Retinal pigment epithelial cell (primary cell): Measurements from ENCODE around the gene CYP17A1.
"Not testable (repeated sequence)": the region's sequence is repeated elsewhere in the genome, so short reads cannot be mapped to it uniquely, and the experiment has no call there.

ENCODE experiments used
- DNase-seq: peaks from one replicate; pipeline ENCODE4 v3.0.0-alpha.2; 2010; ENCODE audit warnings: low read depth
- H3K4me3 ChIP-seq: 2 replicates; pipeline ENCODE4 v1.5.1; 2011; ENCODE audit warnings: mild to moderate bottlenecking, low read length, control low read depth, moderate library complexity
- TF ChIP-seq, protein P1 (sequence below): conservative IDR thresholded peaks from 2 replicates; pipeline ENCODE4 v1.5.1; 2011; ENCODE audit warnings: low read depth, low read length, control low read depth, inconsistent platforms

Gene CYP17A1

DNA sequence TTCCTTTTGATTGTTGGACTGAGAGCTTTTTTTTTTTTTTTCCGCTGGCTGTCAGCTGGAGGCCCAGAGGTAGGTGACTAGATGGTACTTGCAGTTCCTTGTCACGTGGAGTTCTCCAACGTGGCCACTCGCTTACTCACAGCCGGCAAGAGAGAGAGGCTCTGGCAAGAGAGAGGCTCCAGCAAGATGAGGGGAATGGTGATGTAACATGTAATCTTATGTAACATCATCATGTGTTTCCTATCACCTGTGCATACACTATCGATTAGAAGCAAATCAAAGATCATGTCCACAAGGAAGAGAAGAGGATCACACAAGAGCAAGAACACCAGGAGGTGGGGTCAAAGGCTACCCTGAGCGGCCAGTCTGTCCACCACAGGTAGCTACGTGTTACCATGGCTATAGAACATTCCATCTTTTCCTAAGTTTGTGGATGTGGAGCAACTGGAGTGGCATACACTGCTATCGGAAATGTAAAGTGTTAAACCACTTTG is 12.9 kb upstream of the CYP17A1 start:
- DNase-seq: no peak
- H3K4me3 ChIP-seq: no peak overlapping the region
- TF ChIP-seq, protein P1, sequence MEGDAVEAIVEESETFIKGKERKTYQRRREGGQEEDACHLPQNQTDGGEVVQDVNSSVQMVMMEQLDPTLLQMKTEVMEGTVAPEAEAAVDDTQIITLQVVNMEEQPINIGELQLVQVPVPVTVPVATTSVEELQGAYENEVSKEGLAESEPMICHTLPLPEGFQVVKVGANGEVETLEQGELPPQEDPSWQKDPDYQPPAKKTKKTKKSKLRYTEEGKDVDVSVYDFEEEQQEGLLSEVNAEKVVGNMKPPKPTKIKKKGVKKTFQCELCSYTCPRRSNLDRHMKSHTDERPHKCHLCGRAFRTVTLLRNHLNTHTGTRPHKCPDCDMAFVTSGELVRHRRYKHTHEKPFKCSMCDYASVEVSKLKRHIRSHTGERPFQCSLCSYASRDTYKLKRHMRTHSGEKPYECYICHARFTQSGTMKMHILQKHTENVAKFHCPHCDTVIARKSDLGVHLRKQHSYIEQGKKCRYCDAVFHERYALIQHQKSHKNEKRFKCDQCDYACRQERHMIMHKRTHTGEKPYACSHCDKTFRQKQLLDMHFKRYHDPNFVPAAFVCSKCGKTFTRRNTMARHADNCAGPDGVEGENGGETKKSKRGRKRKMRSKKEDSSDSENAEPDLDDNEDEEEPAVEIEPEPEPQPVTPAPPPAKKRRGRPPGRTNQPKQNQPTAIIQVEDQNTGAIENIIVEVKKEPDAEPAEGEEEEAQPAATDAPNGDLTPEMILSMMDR: no peak

DNA sequence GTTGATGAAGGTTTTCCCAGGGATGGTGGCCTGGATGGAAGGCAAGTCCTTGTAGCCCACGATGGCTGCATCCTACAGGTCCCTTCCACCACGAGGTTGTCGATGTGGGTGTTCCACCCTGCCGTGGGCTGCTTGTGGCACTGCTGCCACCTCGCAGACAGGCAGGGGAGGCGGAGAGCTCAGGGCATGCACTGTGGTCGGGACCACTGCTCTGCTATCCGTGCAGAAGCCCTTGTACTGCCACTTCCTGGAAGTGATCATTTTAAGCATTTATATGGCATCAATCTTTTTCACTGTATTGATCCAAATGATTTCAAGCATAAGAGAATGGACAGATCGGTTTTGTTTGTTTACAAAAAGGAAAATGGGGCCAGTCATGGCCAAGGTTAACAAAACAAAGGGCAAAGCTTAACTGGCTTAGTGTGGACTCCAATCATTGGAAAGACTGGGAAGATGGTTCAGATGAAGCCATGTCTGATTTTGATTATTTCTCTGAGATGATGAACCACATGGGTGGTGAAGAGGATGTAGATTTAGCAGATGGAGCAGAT is 8.2 kb upstream of the CYP17A1 start:
- no peak overlapping the region for H3K4me3 ChIP-seq
- no peak for DNase-seq
- TF ChIP-seq, protein P1: no peak

DNA sequence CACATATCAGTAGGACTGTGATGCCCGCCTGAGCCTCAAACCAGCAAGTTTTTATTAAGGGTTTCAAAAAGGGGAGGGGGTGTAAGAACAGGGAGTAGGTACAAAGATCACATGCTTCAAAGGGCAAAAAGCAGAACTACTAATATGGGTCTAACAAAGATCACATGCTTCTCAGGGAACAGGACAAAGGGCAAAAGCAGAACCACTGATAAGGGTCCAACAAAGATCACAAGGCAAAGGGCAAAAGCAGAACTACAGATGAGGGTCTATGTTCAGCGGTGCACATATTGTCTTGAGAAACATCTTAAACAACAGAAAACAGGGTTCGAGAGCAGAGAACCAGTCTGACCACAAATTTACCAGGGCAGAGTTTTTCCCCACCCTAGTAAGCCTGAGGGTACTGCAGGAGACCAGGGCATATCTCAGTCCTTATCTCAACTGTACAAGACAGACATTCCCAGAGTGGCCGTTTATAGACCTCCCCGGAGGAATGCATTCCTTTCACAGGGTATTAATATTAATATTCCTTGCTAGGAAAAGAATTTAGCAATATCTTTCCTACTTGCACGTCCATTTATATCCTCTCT is 7.1 kb upstream of the CYP17A1 start:
- not testable (repeated sequence) for DNase-seq, H3K4me3 ChIP-seq

DNA sequence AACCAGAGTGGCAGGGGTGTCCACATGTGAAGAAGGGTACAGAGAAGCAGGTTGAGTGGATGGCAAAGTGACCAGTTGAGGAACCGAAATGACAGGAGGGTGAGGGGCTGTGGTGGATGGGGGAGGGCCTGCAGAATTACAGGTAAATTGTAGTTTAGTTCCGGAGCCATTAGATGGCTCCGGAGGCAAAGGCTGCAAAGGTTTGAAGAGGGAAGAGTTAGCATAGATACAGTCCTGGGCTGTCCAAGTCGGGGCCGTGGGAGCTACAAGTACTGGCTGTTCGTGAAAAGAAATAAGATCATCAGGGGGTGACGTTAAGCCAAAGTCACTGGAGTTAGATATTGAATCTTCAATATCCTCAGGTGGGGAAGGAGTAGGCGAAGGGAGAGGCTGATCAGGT is 5.9 kb upstream of the CYP17A1 start:
- DNase-seq, H3K4me3 ChIP-seq: not testable (repeated sequence)

DNA sequence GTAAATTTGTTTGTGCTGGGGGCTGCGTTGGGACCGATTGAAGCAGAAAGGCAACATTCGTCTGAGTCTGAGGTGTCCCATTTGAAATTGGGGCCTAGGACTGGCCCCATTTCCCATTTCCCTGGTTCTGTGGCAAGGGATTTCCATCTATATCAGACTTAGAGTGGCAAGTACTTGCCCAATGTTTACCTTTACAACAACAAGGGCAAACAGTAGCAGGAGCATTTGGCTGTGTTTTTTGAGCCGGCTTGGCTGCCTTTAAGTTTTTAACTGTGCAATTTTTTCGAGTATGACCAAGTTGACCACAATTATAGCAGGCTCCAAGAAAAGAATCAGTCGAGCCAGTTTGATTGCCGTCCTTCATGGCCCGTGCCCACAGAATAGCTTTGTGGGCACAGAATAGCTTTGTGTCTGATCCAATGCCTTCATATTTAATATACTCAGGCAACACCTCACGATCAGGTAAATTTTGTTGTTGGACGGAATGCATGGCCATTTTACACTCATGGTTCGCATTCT is 4.7 kb upstream of the CYP17A1 start:
- H3K4me3 ChIP-seq: no peak overlapping the region
- TF ChIP-seq, protein P1: no peak
- DNase-seq: no peak

DNA sequence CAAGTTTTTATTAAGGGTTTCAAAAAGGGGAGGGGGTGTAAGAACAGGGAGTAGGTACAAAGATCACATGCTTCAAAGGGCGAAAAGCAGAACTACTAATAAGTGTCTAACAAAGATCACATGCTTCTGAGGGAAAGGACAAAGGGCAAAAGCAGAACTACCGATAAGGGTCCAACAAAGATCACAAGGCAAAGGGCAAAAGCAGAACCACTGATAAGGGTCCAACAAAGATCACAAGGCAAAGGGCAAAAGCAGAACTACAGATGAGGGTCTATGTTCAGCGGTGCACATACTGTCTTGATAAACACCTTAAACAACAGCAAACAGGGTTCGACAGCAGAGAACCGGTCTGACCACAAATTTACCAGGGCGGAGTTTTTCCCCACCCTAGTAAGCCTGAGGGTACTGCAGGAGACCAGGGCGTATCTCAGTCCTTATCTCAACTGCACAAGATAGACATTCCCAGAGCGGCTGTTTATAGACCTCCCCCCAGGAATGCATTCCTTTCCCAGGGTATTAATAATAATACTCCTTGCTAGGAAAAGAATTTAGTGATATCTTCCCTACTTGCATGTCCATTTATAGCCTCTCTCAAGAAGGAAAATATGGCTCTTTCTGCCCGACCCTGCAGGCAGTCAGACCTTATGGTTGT is 1.2 kb upstream of the CYP17A1 start:
- H3K4me3 ChIP-seq: not testable (repeated sequence)

DNA sequence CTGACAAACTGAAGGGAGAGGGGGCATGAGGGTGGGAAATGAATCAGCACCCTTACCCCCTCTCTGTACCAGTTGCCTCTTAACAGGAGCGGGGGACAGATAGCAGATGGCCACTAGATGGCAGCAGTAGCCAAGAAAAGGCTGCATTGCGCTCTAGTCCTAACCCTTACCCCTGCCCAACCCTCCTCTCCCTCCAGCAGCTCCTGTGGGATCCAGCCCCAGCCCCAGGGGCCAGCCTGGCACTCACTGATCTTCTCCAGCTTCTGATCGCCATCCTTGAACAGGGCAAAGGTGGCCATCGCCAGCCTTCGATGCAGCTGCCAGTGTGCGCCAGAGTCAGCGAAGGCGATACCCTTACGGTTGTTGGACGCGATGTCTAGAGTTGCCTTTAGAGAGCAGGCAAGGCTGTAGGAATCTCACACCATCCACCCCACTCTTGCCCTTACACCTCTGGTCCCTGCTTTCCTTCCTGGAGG is 2.2 kb downstream of the CYP17A1 start:
- no peak overlapping the region for H3K4me3 ChIP-seq
- TF ChIP-seq, protein P1: peak; percentile 91
- no peak for DNase-seq

More for the DNA sequence above, 1.2 kb upstream of the CYP17A1 start:
- not testable (repeated sequence) for DNase-seq

DNA sequence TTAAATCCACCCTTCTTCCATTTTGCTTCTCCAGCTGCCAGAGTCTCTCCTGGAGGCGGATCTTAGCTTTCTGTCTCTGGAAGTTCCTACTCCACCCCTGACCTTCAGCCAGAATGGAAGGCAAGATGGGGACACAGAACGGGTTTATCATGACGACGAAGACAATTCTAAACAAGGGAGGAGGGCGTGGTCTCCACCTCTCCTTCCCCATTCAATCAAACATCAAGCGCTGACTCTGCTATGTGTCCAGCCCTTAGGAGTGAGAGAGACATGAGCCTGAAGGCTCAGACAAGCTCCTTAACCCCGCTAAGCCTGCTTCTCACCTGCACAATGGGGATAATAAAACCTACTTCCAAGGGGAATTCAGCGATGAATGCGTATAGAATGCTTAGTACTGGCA is 3.1 kb downstream of the CYP17A1 start:
- TF ChIP-seq, protein P1: no peak
- no peak for DNase-seq
- H3K4me3 ChIP-seq: no peak overlapping the region
